SK-N-SH (cell line): ENCODE data around the gene MED31. TPM values are rescaled to one million over a fixed set of nuclear protein-coding genes. Genes with fewer than 3 reads are reported as not detected.

Source experiments
- polyA plus RNA-seq, 3 experiments: library from polyadenylated mRNA; depleted of rRNA; stranded (reverse); fragments of >200 nt; gene quantifications; 2 replicates each; pipeline ENCODE4 v1.2.3, GENCODE V29; 2012
- small RNA-seq, 7 experiments: library from RNA; depleted of rRNA; stranded (forward); fragments of <200 nt; gene quantifications; one replicate each; pipeline ENCODE3, GENCODE V24; 2012

MED31 gene
- polyA plus RNA-seq, 1 of the 3 experiments (the other 2 are of a cell fraction), result 15.1 TPM

Small RNA genes lying within 50 kb of the gene (small RNA-seq; reads per million reads assigned to genes)
- 0 reads per million in 7 experiments for gene MIR4520-1
- 0 to 38.4 (median 0.59) reads per million in 7 experiments for gene RNA5SP435

Other genes with a start within 250 kb of the MED31 start
- gene AIPL1, start 216.5 kb downstream of the MED31 start, polyA plus RNA-seq (2012; rRNA removed), result not detected in 2 replicates
- gene PIMREG, start 207.2 kb downstream of the MED31 start, polyA plus RNA-seq (2012; rRNA removed), result 17.2 and 19.6 TPM in 2 replicates
- 0.82 and 0.86 TPM in 2 replicates for gene PITPNM3, start 95.0 kb downstream of the MED31 start, polyA plus RNA-seq (2012; rRNA removed)
- 7.2 and 10.3 TPM in 2 replicates for gene KIAA0753, start 10.9 kb downstream of the MED31 start, polyA plus RNA-seq (2012; rRNA removed)
- gene TXNDC17, start 10.5 kb downstream of the MED31 start, polyA plus RNA-seq (2012; rRNA removed), result 644 and 650 TPM in 2 replicates
- 2.6 and 2.7 TPM in 2 replicates for gene C17orf100, start 157 bp upstream of the MED31 start, polyA plus RNA-seq (2012; rRNA removed)
- gene SLC13A5, start 61.8 kb upstream of the MED31 start, polyA plus RNA-seq (2012; rRNA removed), result not detected in 2 replicates
- gene XAF1, start 104.4 kb upstream of the MED31 start, polyA plus RNA-seq (2012; rRNA removed), result 0.02 and 0.03 TPM in 2 replicates
- not detected in 2 replicates for gene FBXO39, start 124.6 kb upstream of the MED31 start, polyA plus RNA-seq (2012; rRNA removed)
- gene TEKT1, start 180.1 kb upstream of the MED31 start, polyA plus RNA-seq (2012; rRNA removed), result not detected in 2 replicates